HG02571 (cell line): ENCODE results near the gene CACNA1F.

Experiments used
- ATAC-seq: cut with Tn5 transposase; IDR thresholded peaks from one replicate; pipeline ENCODE4 v1.9.1; 2021; ENCODE audit warnings: mild to moderate bottlenecking, moderate library complexity; ENCODE audit not compliant: unreplicated experiment

The CACNA1F gene

DNA sequence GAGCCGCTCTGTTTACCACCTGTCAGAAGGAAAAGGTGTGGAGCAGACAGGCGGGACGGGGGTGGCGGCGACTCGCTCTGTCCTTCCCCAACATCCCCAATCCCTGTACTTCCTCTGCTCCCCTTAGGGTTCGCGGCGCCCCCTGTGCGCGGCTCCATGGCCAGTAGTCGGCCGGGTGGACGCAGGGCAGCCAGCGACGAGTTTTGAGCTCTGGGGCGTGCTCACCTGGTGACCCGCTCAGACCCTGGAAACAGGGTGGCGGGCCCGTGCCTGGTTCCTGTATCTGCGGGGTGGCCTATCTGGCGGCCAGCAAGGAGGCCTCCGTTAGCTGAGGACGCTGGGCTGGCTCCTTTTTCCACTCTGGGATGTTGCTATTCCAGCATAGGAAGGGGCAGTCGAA is 75.9 kb downstream of the CACNA1F start:
- no peak for ATAC-seq

DNA sequence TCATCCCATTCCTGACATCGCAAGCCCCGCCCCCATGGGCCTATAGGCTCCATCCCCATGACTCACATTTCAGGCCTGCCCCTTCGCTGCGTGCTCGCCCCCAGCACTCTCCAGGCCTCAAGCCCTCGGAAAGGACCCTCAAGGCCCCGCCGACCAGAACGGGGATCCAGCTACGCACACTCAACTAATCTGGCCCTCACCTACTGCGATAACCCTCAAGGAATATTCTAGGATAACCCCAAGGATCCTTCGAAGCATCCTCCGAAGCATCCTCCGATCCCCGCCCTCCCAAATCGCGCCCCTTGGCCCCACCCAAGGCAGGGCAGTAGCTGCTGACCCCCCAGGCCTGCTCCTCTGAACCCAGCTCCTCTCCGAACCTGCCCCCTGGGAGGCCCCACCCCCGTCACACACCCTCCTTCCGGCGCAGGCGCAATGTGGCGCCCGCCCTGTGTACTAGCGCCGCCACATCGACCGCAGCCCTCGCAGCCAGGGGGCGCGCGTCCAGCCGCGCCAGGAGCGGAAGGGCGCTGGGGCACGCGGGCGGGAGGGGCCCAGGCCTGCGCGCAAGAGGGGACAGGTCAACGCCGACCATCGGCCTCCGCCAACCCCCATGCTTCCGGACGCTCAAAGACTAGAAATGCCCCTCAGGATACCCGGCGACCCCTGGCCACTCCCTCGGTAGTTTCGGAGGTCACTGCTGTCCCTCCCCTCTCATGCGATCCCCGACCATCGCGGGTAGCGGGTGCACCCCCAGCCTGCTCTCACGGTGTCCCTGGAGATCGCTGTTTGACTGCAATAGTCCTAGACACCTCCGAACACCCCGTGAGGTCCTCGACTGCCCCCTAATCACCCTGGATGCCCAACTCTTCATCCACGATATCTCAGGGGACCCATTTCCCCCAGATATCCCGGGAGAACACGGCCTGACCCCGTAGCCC is 77.0 kb downstream of the CACNA1F start:
- ATAC-seq: peak; percentile 80

DNA sequence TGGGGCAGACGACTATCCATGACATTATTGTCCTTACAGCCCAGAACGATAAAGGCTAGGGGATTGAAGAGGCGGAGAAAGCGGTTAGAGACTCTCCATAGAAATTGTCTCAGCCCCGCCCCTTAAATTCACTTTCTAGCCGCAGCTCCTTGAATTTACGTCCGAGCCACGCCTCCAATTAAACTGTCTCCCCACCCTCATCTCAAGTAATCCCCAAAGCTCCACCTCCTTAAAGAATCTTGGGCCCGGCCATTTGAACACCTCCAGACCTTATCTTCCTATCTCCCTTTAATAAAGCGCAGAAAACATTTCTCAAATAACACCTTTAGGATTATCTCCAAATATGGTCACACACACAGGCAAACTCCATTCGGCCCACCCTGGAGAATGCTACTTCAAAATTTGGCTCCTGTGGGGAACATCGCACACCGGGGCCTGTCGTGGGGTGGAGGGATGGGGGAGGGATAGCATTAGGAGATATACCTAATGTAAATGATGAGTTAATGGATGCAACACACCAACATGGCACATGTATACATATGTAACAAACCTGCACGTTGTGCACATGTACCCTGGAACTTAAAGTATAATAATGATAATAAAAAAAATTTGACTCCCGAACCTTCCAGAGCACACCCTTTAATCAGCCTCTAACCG is 77.8 kb downstream of the CACNA1F start:
- no peak for ATAC-seq
